NCI-H1436 (cell line): ENCODE measurements around the gene TOR4A.
"Not testable (repeated sequence)": the region's sequence is repeated elsewhere in the genome, so short reads cannot be mapped to it uniquely, and the experiment has no call there.

ENCODE experiments used
- DNase-seq: peaks from one replicate; lab custom pipeline; 2025; lab: John Stamatoyannopoulos, UW

The TOR4A gene

DNA sequence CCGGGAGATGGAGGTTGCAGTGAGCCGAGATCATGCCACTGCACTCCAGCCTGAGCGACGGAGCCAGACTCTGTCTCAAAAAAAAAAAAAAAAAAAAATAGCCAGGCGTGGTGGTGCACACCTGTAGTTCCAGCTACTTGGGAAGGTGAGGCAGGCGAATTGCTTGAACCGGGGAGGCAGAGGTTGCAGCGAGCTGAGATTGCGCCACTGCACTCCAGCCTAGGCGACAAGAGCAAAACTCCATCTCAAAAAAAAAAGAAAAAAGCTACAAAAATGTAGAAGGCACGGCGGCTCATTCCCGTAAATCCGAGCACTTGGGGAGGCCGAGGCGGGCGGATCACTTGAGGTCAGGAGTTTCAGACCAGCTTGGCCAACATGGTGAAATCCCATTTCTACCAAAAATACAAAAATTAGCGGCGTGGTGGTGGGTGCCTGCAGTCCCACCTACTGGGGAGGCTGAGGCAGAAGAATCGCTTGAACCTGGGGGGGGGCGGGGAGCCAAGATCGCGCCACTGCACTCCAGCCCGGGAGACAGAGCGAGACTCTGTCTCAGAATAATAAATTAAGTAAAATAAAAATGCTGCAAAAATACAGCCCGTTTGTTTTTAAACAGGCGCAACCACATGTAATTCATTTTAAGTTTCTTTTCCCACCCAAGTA lies 37.9 kb upstream of the TOR4A start:
- not testable (repeated sequence) for DNase-seq

DNA sequence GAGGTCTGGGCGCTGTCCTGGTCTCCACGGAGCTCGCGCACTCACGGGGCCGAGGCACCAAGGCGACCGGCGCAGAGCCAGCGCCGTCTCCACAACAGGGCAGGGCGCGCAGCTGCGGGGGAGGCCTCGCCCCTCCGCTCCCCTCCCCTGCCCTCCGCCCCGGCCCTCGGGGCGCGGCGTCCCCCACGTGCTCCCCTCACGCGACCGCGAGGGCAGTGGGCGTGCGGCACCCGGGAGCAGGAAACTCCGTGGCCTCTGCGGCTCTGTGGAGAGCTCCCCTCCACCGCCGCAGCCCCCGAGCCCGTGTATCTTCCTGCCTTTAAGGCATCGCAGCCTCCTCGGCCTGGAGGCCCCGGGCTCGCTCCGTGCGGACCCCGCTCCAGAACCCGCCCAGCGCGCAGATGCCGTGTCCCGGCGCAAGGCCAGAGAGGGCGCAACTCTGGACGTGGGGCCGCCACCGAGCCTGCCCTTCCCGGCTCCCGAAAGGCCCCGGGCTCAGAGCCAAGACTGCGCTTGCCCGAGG lies 37.1 kb upstream of the TOR4A start:
- DNase-seq: peak; percentile 43

DNA sequence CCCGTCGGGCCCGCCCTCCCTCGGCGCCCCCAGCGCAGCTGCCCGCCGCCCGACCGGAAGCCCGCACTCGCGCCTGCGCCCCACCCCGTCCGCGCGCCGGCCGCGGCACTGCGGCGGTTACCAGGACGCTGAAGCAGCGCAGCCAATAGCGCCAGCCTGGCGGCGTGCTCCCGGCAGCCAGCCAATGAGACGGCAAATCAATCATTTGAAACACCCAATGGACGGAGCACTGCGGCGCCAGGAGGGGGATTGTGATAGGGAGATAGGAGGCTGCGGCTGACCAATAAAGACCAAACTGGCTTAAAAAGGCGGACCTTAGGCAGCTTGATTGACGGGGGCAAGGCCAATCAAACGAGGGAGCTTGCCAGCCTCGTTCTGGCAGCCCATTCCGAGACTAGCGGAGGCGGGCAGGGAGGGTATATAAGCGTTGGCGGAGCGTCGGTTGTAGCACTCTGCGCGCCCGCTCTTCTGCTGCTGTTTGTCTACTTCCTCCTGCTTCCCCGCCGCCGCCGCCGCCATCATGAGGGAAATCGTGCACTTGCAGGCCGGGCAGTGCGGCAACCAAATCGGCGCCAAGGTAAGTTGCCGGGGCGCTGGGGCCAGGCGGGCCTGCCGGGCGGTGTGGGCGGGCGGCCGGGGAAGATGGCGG lies 36.6 kb upstream of the TOR4A start, which contains the start of gene TUBB4B:
Gene TUBB4B, plus strand, starts transcription at position 447 of the 649 bp plus-strand sequence. Its CDS starts 74 bp downstream, at position 521.
- DNase-seq: peak; percentile 99

DNA sequence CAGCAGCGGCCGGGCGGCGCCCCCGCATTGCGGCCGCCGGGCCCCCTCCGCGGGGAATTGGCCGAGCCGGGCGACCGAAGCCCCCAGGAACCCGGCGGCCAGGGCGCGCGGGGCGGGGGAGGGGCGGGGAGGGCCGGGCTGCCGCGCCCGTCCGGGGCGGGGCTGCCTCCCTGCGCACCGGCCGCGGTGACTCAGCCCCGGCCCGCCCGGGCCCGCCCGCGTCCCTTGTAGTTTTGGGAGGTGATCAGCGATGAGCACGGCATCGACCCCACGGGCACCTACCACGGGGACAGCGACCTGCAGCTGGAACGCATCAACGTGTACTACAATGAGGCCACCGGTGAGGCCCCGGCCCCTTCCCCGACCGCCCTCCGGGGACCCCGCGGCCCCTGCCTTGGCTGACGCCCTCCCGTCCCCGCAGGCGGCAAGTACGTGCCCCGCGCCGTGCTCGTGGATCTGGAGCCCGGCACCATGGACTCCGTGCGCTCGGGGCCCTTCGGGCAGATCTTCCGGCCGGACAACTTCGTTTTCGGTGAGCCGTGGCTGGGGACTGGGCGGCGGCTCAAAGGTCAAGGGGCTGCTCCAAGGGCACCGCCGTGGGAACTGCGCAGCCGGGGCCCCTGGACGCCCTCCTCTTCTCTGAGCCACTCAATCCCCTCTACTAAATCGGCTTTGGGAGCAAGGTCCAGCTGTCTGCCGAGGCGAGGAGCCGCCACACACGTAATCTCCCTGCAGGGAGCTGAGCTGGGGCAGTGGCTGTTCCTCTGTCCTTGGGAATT lies 35.8 kb upstream of the TOR4A start:
- DNase-seq: no peak

DNA sequence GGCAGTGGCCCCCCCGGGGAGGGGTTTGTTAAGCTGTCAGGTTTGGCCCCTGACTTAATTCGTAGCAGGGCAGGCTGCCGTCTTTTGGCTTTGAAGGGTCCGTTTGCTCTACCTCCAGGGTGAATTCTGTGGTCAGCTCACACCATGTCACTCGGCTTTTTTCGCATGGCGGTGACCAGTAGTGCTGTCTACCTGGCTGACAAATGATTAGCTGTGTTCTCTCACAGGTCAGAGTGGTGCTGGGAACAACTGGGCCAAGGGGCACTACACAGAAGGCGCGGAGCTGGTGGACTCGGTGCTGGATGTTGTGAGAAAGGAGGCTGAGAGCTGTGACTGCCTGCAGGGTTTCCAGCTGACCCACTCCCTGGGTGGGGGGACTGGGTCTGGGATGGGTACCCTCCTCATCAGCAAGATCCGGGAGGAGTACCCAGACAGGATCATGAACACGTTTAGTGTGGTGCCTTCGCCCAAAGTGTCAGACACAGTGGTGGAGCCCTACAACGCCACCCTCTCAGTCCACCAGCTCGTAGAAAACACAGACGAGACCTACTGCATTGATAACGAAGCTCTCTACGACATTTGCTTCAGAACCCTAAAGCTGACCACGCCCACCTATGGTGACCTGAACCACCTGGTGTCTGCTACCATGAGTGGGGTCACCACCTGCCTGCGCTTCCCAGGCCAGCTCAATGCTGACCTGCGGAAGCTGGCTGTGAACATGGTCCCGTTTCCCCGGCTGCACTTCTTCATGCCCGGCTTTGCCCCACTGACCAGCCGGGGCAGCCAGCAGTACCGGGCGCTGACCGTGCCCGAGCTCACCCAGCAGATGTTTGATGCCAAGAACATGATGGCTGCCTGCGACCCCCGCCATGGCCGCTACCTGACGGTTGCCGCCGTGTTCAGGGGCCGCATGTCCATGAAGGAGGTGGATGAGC lies 35.0 kb upstream of the TOR4A start:
- no peak for DNase-seq

DNA sequence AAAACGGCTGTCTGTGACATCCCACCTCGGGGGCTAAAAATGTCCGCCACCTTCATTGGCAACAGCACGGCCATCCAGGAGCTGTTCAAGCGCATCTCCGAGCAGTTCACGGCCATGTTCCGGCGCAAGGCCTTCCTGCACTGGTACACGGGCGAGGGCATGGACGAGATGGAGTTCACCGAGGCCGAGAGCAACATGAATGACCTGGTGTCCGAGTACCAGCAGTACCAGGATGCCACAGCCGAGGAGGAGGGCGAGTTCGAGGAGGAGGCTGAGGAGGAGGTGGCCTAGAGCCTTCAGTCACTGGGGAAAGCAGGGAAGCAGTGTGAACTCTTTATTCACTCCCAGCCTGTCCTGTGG lies 34.3 kb upstream of the TOR4A start:
- DNase-seq: not testable (repeated sequence)

DNA sequence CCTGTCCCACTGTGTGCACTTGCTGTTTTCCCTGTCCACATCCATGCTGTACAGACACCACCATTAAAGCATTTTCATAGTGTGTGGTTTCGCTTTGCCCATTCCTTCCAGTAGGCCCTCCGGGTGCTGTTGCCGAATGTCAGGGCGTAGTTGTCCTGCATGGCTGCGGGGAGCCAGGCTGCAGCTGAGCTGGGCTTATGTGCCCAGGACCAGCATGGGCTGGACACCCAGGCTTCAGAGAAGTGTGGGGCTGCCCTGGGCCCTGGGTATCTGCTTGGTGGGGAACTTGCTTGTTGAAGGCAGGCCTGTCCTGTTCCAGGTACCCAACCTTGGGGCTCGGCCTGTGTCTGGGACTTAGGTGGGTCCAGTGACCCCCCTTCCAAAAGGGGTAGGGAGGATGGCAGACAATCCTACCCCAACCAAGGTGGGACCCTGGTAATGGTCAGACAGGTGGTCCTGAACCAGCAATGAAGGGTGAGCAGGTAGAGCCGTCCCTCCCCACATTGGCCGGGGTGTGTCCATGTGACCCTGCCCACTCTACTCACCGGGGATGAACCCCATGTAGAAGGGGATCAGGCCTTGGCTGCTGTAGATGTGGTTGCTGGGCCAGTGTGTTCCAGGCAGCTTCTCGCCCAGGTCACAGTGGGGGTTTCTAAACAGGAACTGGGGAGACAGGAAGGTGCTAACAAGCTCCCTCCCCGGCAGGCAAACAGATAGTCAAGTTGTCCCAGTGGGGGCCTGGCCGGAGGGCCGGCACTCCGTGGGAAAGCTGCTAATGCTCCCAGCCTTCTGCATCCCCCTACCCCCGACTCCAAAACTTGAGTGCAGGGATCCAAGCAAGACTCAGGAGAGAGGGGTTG lies 33.7 kb upstream of the TOR4A start:
- no peak for DNase-seq

DNA sequence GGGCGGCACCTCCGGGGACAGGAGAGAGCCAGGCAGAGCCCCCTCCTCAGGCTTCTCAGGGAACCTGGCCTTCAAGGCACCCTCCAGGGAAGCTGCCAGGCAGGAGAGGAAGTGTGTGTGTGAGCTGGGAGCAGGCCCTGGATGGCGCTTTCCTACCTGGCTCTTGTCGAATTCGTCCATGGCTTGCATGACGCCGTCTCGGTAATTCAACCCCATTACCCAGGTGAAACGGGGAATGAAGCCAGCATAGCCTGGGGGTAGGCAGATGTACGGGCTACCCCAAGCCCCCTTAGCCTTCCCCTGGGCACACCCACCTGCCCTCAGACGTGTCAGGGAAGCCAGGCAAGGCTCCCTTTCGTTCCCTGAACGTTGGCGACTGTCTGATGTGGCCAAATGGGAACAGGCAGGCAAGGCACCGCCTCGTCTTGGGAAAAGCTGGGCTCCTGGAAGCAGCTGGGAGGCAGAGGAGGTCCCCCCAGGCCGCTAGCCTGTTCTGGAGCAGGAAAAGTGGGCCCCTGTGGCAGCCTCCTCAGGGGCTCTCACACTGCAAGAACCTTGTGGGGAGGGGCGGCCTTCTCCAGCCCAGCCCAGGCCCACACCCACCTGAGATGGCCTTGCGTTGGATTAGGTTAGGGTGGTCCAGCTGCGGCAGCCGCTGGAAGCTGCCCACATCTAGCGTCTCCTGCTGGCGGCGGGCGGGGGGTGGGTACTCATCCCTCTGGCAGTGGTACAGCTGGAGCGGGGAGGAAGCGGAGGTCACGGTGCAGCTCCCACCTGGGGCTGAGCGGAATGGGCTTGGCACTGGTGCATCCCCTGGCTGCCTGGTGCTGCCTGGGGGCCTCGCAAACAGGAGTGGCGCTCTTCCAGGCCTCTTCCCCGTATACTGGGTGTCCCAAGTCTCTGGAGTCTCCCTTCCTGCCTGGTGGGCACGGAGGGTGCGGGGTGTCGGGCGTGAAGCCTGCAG lies 32.8 kb upstream of the TOR4A start:
- peak; percentile 41 for DNase-seq

DNA sequence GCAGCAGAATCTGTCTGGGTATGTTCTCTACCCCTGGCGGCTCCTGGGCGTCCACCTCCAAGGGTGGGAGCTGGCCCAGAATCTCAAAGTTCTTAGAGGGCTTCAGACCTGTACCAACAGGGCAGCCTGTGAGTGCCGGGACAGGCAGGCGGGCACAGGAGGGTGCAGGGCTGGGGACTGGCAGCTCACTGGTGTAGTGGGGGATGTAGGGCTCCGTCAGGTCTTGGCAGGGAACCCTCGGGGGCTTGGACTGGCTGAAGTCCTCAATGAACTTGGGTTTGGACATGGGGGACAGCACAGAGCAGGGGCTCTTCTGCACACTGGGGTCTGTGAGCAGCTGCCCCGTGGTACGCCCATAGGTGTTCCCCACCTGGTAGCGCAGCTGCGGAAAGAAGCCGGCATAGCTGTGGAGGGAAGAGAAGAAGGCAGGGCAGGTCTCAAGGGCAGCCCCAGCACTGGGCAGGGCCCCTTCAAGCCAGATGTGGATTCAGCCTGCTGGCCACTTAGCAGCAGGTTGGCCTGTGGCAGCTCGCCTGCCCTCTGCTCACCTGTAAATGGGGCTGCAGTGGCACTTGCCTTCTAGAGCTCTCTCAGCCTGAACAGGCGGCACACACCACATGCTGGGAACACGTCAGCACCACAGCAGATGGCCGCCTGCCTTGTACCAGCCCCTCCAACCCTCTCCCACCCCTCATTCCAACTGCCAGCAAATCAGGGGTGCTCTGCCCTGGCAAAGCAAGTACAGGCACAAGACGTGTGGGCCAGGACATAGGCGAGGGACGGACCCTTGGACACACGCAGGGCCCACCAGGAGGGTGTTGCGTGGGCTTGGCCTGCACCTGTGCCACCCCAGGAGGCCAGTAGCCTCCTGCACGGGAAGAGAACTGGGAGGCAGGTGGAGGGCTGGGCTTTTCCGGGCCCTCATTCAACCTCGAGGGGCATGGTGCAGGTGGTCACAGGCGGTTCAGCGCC lies 31.8 kb upstream of the TOR4A start:
- no peak for DNase-seq

DNA sequence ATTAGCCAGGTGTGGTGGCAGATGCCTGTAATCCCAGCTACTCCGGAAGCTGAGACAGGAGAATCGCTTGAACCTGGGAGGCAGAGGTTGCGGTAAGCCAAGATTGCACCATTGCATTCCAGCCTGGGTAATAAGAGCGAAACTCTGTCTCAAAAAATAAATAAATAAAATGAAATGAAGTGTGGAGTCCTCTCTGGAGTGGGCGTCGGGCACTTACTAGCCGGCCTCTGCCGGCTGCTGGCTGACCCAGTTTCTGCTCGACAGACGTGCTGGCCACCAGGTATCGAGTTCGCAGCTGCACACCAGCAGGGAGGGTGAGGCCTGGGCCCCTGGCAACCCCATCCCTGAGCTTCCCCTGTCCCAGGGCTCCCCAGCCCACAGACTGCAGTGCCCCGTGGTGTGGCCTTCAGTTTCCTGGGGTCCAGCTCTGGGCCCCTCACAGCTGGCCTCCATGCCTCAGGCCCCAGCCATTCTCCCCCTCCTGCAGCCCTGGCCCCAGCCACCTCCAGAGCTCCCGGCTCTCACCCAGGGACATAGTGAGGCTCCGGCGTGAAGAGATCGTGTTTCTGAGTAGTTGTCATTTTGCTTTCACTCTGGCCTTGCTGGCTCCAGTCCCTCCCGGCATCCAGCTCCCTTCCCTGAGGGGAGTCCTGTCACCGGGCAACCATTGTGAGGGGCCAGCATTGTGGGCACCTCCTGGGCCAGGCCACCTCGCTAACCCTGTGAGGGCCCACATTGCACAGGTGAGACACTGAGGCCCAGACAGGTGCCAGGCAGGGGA lies 30.2 kb upstream of the TOR4A start:
- no peak for DNase-seq

DNA sequence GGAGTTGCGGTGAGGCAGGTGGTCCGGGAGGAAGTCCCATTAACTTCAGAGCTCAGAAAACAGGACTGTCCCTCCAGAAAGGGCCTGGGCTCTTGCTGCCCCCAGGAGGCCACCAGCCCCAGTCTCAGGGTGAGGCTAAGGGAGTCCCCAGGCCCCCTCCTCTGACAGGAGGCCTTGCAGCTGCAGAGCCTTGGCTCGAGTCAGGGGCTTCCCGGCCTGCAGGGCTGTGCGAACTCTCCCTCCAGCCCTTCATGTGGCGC lies 29.7 kb upstream of the TOR4A start:
- no peak for DNase-seq

DNA sequence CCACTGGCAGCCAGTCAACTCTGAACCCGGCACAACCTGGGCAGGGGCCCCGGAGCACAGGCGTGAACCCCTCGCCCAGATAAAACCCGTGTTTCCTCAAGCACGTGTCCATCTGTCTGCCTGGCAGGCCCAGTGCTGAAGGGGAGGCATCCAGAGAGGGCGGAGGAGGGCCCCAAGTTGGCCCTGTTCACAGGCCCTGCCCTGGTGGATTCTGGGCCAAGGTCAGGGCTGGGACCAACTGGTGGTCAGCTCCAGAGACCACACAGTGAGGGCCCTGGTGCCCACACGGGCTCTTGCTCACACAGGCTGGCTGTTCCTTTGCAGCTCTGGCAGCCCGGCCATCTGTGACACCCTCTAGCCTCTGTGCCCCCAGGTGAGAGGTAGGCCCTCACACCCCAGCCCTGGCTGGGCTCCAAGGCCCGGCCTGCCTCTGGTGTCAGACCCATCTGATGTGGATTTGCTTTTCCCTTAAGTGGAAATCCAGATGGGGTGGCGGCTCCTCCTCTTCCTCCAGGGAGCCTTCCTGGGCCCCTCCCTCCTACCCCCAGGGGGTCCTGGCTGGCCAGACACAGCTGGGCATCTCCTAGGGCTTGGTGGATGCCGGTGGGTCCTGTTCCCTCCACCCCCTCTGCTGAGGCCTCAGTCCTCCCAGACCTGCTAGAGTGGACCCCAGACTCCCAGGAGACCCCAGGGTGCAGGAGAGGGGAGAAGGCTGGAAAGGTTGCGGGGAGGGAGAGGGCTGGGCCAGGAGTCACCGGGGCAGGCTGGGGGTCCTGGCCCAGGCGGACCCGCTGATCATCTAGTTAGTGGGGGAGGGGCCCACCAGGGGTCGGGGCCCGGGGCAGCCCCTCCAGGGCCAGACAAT lies 27.0 kb upstream of the TOR4A start:
- DNase-seq: no peak

DNA sequence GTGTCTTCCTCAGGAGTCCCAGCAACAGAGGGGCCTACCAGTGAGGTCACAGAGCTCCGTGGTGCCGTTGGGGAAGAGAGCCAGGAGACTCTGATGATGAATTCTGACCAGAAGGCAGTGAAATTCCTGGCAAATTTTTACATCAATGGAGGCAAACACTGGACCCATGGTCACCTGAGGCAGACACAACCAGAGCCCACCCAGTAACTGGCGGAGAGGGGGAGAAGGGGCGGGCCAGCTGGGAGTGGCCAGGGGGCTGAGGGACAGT lies 26.4 kb upstream of the TOR4A start, which contains the start of gene STPG3:
Gene STPG3, plus strand, starts transcription at position 93 of the 268 bp plus-strand sequence. Its CDS starts 1 bp downstream, at position 94.
- DNase-seq: no peak

DNA sequence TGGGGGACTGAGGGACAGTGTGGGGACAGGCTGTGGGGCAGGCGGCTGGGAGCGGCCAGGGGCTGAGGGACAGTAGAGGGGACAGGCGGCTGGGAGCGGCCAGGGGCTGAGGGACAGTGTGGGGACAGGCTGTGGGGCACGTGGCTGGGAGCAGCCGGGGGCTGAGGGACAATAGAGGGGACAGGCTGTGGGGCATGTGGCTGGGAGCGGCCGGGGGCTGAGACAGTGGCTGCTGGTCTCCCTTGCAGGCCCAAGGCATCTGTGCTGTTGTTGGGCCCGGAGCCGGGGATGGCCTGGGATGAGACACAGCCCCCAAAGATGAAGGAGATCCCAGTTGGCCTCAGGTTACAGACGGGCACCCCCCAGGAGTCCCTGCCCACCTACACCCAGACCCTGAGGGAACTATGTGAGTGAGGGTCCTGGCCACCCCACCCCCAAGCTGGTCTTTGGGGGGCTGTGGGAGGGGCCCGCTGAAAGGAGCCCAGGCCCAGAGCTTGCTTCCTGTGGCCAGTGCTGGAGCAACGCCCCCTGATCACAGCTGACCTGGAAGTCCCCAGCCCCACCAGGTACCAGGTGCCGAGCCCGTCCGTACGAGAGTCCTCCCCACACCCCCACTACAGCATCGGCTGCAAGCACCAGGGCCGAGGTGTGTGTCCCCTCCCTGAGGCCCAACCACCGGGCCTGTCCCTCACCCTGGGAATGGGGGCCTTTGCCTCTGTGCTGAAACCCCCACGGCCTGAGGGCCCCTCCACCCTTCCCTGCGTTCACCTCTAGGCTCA lies 25.8 kb upstream of the TOR4A start:
- no peak for DNase-seq

DNA sequence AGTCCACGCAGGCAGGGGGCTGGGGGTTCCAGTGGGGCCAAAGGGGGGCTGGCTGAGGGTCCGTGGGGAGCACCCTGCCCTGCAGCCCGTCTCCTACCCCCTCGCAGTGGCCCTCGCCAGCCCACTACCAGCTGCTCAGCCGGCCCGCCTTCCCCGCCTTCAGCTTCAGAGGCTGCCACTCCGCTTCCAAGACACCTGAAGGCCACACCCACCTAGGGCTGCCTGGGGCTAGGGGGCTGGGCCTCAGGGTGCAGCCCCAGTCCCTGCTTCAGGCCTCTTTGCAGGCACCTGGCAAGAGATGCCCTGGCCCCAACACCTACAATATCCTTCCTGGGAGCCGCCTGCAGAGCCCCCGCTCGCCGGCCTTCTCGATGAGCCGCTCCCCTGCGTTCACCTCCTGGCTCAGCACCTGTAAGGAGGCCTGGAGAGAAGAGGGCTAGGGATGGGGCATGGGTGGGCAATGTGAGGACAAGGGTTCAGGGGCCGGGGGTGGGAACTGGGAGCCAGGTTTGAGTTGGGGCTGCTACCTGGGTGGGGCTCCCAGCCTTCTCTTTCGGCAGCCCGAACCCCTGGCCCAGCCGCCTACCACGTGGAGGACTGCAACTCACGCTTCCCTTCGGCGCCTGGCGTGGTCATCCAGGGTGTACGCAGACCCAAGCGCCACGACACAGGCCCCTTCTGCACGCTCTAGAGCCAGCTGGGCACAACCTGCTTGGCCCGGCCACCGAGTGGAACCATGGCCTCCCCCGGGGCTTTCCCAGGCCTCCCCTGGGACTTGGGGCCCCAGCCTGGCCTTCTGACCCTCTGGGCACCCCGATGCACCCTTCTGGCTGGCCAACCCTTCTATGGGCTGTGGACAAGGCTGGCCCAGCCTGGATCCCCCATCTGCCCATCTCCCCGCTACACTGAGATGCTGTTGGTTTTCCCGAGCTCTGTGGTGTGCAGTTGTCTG lies 24.7 kb upstream of the TOR4A start:
- peak; percentile 25 for DNase-seq
